ENCODE results near the gene PHLDA2.

The PHLDA2 gene, protein sequence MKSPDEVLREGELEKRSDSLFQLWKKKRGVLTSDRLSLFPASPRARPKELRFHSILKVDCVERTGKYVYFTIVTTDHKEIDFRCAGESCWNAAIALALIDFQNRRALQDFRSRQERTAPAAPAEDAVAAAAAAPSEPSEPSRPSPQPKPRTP

DNA sequence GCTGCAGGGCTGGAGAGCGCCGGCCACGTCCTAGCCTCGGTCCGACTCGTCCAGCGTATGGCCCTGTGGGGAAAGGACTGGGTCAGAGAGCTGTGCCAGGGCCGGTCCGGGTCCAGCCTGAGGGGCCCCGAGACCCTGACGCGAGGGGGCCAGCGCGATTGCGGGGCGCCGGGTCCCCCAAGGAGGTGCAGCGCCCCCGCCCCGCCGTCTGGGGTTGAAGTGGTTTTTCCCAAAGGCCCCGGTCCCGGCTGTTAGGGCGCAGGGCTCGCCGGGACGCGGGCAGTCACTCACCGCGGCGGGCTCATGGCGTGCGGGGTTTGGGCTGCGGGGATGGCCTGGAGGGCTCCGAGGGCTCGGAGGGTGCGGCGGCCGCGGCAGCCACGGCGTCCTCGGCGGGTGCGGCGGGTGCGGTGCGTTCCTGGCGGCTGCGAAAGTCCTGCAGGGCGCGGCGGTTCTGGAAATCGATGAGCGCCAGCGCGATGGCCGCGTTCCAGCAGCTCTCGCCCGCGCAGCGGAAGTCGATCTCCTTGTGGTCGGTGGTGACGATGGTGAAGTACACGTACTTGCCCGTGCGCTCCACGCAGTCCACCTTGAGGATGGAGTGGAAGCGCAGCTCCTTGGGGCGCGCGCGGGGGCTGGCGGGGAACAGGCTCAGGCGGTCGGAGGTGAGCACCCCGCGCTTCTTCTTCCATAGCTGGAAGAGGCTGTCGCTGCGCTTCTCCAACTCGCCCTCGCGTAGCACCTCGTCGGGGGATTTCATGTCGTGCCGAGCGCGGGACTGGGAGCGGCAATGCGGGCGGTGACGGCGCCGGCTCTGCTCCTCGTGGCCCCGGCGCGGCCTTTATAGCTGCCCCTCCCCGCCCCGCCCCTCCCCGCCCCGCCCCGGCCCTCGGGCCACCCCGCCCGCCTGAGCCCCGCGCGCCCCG is at the start of gene PHLDA2:
Gene PHLDA2 (minus strand): TSS at position 816 of the 926 bp plus-strand sequence. CDS start 56 bp downstream, at position 760.
- no peak for DNase-seq

DNA sequence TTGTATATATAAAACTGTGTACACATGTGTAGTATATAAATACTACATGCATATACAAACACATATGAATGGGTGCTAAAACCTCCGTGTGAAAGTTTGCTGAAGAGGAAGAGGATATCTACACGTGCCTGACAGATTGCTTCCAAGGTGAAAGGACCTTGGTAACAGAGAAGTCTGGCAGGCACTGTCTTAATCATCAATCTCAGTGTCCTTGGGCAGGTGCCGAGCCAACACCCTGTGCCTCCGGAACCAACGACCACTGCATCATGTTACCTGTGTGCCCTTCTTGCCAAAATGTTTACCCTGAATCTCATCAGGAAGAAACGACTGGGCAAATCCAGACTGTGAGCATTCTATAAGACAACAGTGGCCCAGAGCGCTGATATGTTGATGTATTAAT is 47.9 kb upstream of the PHLDA2 start:
- no peak for DNase-seq

DNA sequence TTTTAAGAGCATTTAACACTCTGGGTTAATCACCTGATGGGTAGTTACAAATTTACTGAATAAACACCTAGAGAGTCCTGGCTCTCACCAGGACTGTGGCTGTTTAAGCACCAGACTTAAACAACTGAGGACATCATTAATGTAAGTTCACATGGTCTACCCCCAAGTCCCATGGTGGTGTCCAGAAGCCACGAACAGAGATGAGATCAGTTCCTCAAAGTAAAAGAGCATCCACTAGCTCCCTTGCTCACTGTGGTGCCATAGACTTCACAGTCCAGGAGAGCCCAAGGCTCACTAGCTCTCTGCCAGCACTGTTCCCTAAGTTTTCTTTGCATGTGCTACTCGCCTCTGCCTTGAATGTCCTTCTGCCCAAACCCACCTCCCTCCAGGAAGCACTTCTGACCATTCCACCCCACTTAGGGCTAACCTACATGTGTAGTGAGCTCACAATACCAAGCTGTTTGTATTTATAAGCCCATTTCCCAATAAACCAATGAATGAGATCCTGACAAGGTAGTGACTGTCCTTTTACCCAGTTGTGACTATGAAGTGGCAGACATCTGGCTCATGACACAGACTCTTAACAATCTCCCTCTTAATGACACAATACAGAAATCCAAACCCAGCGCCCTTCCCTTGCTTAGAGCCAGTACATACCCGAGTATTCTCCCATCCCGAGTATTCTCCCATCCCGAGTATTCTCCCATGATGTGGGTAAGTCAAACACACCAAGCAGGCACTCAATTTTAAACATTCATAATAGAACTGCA is 47.3 kb upstream of the PHLDA2 start:
- no peak for DNase-seq

DNA sequence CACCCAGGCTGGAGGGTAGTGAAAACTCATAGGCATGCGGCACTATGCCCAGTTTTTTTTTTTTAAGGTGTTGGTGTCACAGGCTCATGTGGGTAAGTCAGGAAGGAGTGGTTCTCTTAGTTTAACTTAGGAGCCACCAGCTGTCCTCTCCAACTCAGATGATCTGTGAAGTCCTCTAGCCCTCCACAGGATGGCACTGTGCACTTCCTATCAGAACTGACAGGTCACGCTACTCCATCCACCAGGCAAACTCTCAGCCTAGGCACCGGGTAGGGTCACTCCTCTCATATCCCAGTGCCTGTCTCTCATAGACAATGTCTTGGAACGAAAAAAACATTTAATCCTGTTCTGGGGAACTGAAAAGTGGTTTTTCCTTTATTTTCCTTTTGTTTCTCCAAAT is 46.4 kb upstream of the PHLDA2 start:
- no peak for DNase-seq

DNA sequence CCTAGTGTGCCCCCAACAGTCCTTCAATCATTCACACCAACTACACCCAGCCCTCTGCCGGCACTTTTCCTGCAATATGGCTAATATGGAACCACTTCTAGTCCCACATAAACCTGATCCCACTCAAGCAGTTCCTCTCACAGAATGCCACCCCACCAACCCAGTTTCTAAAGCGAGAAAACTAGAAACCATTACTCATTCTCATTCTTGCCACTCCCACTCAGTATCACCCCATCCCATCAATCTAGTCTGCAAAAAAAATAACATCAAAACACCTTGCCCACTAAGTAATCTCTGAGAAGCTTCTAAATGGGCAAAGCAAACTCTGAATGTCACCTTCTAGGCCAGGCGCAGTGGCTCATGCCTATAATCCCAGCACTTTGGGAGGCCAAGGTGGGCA is 45.1 kb upstream of the PHLDA2 start:
- no peak for DNase-seq

DNA sequence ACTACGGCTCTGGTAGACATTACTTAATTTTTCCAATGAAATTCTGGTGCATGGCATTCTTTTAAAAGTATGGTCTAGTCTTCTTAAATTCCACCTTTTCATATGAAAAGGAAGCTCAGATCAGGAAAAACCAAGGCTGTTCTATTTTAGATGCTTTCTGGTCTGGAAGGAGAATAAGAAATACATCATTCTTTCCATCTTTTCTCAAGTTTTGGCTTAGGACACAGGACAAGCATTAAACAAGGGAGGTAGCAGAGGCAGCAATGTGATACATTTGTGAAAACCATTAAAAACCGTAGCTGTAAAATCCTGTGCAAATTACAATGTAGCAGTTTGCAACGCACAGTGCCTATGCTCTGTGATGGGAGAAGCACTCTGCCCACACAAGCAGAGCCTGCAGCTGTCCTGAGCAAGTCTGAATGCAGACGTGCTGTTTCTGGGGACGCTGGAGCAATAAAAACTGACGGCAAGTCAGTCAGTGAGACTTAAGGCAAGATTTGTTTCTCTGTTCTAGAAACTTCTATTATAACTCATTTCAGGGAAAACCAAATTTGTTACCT is 39.2 kb upstream of the PHLDA2 start:
- DNase-seq, result no peak

DNA sequence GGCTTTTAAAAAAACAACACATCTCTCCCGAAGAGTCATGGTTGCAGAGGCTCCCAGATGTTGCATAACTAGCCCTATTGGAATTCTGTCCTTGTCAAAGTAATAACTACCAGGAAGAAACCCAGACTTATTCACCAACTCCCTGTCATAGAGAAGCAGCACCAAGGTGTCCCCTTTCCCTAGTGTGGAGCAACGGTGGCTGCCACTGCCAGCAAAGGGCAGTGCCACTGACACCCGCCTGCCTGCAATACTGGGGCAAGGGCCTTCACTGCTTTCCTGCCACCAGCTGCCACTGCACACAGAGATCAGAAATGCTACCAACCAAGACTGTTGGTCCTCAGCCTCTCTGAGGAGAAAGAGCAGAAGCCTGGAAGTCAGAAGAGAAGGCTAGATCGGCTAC is 35.6 kb upstream of the PHLDA2 start:
- DNase-seq, result no peak

DNA sequence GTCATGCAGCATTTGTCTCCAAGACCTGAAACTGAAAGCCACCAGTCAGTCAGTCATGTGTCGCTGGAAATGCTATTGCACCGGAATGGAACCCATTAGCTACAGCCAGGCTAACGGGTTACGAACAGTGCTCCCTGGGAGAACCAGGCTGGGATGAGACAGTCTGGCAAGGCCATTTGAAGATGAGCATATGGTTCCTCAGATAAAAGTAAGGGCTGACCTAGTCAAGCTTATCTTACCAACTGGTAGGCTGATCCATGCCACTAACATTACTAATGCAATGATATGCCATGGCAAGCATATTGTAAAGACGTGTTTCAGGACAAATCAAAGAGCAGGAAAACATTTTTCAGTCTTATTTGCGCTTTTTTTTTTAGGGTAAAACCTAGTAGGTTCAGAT is 34.5 kb upstream of the PHLDA2 start:
- DNase-seq, result no peak

DNA sequence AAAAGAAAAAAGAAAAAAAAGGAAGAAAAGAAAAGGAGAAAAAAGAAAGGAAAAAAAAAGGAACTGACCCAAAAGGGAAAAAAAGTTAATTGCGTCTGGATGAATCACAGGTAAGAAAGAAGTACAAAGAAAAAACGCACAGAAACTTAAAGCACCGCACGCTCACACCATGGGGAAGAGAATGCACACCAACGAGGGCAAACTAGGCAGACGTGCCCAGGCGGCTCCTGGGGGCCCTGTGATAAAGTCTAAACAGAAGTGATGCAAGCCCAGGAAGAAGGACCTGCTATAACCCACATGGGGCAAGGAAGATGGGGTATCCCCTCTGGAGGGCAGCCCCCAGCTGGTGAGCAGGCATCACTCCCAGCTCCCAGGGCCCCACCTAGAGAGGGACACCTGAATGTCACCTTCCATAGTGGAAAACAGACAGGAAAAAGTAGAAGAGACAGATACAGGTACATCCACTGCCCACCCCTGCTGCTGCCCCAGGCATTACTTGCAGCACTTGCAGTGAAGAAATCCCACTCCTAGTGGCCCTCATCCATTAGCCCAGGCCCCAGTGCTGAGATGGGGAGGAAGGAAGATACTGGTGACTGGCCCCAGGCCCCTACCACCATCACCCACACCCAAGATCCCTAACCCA is 34.0 kb upstream of the PHLDA2 start:
- no peak for DNase-seq

DNA sequence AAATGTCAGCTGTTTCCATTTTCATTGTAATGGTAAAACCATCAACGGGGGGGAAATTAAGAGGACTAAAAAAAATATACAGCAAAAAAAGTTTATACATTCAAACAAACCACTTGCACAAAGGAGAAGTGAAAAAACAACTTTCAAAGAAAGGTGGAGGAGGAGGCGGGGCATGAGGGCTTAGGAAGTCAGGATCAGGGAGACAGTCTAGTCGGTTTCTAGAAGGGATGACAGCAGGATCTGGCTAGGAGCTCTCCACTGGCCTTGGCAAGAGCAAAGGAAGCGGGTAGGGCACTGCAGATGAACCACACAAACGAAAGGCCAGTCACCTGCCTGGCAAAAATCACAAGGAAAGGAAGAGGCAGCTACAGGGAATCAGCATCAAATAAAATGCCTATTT is 31.9 kb upstream of the PHLDA2 start:
- no peak for DNase-seq

DNA sequence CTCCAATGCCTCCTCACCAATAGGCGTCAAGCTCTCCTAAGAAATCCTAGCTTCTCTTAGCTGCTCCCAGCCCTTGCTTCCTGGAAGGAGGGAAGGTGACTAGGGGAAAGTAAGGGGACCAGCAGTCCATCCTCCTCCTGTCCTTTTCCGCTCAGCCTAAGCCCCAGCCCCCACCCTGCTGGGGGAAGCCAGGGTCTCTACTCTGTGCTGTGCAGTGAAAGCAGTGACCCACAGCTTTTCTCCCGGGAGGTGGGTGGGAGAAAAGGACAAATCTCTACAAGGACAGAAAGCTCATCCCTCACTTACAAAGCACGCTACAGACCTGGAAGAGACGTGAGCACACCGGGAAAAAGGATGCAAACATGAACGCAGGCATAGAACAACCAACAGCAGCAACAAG is 30.9 kb upstream of the PHLDA2 start:
- DNase-seq, result no peak

DNA sequence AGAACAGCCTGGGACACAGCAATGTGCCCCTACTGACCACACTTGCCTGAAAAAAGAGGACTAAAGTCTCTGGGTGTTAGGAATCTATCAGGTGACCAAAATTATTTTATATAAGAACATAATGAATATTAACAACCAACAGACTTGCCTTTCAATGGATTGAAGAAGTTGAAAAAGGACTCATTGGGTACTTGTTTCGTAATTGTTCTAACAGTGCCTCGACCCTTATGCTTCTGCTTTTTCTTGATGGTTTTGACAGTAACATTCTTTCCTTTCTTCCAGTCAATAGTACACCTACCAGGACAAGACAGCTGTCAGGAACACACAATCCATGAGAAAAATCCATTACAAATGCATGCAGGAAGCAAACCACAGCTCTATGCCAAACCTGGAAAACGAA is 29.0 kb upstream of the PHLDA2 start:
- DNase-seq, result no peak

DNA sequence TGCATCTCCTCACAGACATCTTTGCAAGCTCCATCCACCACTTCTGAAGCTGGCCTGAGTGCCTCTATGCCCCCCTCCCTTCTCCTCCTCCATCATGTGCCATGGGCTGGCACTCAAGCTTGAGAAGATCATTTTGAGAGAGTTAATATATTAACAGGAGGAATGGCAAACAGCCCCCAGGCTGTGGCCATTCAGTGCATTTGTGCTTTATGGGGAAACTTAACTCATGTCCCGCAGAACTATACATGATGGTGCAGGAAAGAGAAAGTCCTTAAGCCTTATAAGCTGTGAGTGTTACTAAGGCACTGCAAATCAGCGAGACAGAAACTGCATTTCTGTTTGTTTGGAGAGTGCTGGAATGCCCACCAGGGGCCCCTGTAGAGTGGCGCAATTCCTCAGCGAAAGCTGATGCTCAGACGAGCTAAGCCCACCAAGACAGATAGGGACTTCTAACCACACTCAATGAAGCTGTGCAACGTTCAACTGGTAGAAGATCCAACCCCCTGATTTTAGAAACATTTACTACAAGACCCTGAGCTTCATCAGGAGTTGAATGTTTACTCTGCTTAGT is 26.8 kb upstream of the PHLDA2 start:
- DNase-seq, result no peak

DNA sequence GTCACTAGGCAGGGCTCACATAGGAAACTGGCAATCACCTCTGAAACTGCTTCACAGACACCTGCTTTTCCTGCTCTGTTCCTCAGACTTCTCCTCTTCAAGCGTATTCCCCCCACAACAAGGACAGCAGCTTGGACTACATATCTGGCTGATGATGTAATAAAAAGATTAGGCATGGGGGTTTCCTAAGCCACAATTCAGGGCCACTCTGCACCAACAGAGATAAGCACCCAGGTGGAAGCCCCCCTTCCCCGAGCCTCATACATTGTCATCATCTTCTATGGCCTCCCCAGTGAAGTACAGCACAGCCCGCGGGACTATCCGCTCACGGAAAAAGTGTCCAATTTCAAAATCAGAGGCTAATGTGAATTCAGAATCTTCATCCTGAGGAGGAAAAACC is 25.0 kb upstream of the PHLDA2 start:
- DNase-seq, result no peak

DNA sequence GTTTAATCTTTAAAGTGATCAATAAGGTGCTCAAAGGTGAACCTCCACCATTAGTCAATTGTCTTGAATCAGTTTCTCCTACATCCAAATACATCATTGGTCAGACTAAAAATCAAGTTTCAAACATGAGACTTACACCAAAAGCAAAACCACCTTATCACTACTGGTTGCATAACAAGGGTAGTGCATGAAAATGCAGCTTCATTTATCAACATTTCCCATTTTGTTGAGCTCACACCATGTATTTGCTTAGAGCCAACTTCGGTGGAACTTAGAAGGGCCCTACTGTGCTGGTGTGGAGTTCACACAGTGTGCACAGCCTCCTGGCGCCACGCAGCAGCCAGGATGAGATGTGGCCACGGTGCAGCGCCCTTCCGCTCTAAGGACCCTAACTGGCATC is 23.1 kb upstream of the PHLDA2 start:
- no peak for DNase-seq

DNA sequence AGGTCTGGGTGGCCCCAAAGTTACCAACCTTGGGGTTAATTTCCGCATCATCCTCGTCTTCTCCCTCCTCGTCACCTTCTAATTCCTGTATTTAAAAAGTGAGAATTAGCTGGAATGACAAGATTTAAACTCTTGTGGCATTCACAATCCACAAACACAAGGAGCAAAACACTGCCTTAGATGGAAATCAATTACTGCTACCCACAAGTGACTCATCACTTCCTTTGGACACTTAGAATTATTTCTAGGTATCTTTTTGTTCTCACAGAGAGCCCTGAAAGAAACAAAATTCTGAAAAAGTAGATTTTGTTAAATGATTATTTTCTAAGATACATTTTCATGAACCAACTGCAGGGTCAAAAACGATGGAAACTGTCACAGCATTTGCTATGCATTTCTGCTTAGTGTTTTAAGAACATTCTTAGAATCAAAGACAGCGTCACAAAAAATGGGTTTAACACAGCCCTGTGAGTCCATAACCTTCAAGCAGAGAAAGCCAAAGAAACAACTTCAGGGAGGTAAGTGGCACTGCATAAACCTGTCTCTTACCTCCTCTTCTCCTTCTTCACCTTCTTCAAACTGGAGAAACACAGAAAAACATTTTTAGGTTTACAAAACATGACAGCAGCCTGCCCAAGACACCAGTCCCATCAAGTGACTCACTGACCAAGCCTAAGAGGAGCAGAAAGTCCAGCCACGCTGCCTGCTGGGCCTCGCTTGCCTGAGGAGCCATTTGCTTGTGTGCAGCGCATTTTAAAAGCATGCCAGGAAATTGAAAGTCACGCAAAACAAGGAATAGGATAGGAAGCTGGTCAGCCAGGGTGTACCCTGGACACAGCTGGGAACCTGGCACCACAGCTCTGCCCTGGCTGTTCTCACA is 22.3 kb upstream of the PHLDA2 start:
- no peak for DNase-seq

DNA sequence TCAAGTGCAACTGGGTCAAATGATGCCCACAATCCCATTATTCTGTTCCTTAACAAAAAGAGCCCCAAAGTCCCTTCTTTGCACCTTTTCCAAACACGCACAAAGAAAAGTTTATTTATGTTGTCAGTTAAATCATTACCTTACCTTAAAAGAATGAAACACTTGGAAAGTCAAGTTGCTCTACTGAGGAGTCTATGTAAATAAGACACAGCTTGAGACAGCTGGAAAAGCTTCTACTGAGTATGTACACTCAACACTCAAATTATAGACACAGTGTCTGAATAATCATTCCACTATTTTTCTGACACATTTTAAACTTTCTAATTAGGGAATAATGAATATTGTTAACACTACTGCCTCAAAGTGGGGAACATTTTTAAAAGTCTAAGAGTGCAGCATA is 21.6 kb upstream of the PHLDA2 start:
- DNase-seq, result no peak

DNA sequence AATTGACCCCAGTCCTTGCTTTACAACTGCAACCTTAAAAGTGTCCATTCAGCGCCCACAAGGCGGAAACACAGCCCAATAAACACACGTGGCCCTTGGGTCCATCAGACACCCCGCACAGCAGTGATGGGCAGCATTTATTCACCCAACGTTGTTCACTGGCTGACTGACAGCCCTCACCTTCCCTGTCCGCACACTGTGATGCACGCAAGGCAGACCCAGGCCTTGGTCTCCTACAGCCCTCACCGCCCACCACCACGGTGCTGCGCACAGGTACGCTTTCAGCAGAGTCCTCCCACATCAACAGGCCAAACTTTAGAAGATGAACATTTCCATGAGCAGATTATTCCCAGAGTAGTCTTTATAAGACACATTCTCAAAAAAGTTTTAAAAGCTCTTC is 20.7 kb upstream of the PHLDA2 start:
- no peak for DNase-seq

DNA sequence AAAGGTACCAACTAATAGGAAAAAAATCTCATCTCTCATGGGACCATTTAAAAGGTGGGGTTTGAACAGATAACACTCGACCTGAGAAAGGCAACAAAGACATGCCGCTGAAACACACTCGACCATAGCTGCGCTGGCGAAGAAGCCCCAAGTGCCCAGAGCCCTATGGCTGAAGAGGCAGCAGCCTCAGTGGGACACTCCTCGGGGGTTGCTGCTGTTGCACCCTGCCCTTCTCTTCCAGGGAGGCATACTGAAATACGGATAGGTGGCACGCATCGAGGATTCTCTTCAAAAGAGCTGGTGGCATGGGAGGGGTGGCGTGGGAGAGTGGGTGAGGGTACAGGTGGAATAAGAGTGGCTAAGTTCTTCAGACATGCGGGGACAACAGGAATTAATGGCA is 18.5 kb upstream of the PHLDA2 start:
- no peak for DNase-seq

DNA sequence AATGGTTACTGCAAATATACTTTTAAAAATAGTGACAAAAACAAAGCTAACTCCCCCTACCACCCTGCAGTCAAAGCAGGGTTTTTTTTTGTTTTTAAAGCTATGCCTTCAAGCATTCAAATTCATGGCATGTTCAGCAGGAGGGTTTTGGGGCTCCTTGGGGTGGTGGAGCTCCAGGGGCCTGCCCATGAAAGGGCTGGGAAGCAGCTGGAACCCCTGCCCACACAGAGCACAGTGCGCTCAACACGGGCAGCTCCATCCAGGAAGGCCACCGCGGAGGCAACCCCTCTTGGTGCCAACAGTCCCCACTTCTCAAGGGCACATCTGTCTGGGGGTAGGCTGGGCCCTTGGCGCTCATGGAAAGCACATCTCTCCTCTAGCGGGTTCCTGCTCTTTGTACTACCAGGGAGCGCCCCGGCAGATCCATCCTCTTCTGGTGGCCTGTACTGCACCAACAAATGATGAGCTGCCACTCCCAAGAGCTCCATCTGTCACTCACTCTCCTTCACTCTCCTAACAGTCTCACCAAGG is 16.6 kb upstream of the PHLDA2 start:
- DNase-seq, result no peak

DNA sequence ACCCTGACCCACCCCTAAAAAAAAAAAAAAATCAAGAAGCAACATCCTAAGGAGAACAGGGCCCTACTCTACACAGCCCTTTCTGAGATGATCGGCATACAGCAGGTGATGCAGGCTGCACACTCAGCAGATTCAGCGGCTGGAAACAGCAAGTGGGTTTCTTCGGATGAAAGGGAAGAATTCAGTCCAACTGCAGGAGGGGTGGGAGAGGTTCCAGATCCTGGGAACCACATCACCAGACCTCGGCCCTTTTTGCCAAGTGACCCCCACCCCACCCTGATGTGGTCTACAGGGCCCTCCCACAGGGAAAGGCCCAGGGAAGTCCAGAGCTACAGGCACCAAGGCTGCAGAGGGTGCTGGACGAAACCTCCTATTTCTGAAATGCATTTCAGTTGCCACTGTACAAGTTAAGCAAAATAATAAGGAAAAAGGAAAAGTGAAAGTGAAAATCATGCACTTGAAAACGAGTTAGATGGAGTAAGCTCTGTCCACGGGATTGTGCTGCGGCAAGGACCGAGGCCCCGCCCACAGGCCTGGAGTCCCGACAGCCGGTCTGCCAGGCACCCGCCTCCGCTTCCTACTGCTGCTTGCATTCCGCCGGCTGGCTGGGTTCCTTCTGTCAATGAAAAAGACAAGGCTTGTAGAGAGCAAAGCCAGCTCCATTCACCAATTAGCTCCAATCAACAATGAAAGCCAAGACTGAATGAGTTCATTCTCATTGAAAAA is 16.0 kb upstream of the PHLDA2 start:
- peak; percentile 86 for DNase-seq

All from right forelimb (tissue), 1 donor.